K562 (cell line): Measurements from ENCODE around the gene ASB11. TPM values are rescaled to one million over a fixed set of nuclear protein-coding genes. Genes with fewer than 3 reads are reported as not detected.

ENCODE experiments used
- CCNT2 ChIP-seq: IDR thresholded peaks from 2 replicates; pipeline ENCODE4 v1.6.1; 2011; ENCODE audit warnings: borderline replicate concordance, low read depth, mild to moderate bottlenecking, moderate library complexity, mixed read lengths, low read length; ENCODE audit not compliant: insufficient read length; ENCODE audit errors: extremely low read depth
- CHD7 ChIP-seq: fragments of 200-600 bp; sonication (generic); IDR thresholded peaks from one replicate; pipeline ENCODE4 v1.6.1; 2012; ENCODE audit warnings: mild to moderate bottlenecking, low read depth, low read length, inconsistent platforms
- KLF13 ChIP-seq: fragments of 450-650 bp; IDR thresholded peaks from 2 replicates; pipeline ENCODE4 v1.6.1; 2016; ENCODE audit warnings: missing genetic modification characterization, low read depth, mild to moderate bottlenecking, missing compliant biosample characterization, moderate library complexity, borderline replicate concordance
- LEF1 ChIP-seq: fragments of 450-650 bp; IDR thresholded peaks from 2 replicates; pipeline ENCODE4 v1.6.1; 2016; ENCODE audit warnings: mild to moderate bottlenecking
- PRDM10 ChIP-seq: fragments of 450-650 bp; IDR thresholded peaks from 2 replicates; pipeline ENCODE4 v1.6.1; 2018; ENCODE audit not compliant: partially characterized antibody
- SRF ChIP-seq, 2 experiments: fragments of 250-450, 450-650 bp in 1 of 2; sonication (Bioruptor Pico) in 1 of 2; sonication (generic) in 1 of 2; formaldehyde crosslinking; IDR thresholded peaks; 2 replicates each; pipeline versions ENCODE4 v1.5.0 to v1.5.1; 2020 to 2022; ENCODE audit warnings: mild to moderate bottlenecking in 1 of 2, missing genetic modification reagents in 1 of 2
- TFAM ChIP-seq: fragments of 250-450 bp; sonication (Bioruptor Pico); conservative IDR thresholded peaks from 2 replicates; pipeline ENCODE4 v1.5.0; 2021; ENCODE audit warnings: mild to moderate bottlenecking, moderate library complexity
- ZNF232 ChIP-seq: sonication (generic); formaldehyde crosslinking; IDR thresholded peaks from 2 replicates; pipeline ENCODE4 v1.8.0; 2022; ENCODE audit warnings: mild to moderate bottlenecking, missing genetic modification reagents
- polyA plus RNA-seq, 8 experiments: library from polyadenylated mRNA; depleted of rRNA in 4 of 8; stranded (reverse) in 5 of 8; unstranded in 3 of 8; fragments of >200 nt; fragmentation: Nextera tagmentation in 2 of 8; fragmentation: Illumina TruSeq in 1 of 8; extraction: Ambion mirVana in 2 of 8; extraction: Trizol in 1 of 8; gene quantifications; 2 replicates each; pipeline versions ENCODE4 v1.2.1 to v1.2.3, GENCODE V29; 2011 to 2014; ENCODE audit warnings: inconsistent platforms in 1 of 8, missing spikeins in 1 of 8
- total RNA-seq, 7 experiments: library from RNA; depleted of rRNA in 6 of 7; stranded (reverse); fragments of >200 nt in 6 of 7; fragmentation: Illumina TruSeq in 2 of 7; extraction: Trizol in 2 of 7; gene quantifications; 2 replicates each; pipeline versions ENCODE4 v1.2.1 to v1.2.3, GENCODE V29; 2011 to 2021; ENCODE audit warnings: low replicate concordance in 1 of 7
- TF ChIP-seq, protein P1 (sequence below): IDR thresholded peaks from 2 replicates; pipeline ENCODE4 v1.6.1; 2014; ENCODE audit warnings: antibody characterized with exemption

Gene ASB11
- total and polyA plus RNA-seq, 9 of the 15 experiments (the other 6 are each of a cell fraction or from before 2014, with no cell fraction given) = not detected

DNA sequence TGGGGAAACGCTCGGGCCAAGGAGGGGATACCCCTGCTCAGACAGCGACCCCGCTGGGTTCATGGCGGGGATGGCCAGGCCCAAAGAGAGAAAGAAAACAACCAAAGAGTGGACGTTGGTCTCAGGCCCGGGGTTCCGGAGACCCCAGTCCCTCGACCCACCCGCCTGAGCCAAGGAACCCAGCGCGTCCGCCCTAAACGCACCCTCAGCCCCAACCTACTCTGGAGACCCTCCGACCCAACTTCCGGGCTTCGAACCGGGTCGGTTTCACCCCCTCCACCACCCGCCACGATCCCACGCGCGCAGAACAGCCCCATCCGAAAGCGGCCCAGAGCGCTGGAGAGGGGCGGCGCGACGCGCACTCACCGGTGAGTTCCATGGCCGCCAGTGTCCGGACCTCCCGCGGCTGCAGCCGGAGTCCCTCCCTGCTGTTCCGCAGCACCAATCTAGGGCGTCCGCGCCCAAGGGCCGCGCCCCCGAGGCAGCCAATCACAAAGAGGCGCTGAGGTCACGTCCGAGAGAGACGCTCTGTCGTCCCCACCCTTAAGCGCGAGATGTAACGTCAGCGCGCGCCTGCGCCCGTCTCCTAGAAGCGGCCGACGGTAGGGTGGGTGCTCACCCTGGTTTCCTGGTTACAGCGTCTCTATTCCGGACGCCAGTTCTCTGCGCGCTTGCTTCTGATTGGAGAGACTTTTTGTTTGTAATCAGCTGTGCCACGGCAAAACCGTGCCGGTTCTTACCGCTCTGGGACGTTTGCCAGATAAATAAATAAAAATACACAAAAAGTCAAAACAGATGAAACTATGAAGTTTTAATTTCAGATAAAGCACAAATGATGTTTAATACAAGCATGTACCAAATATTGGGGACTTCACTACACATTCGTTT is 19.9 kb upstream of the ASB11 start, which contains the start of gene PIGA (continued):
- TF ChIP-seq PRDM10 (no peak), KLF13 (tag) (no peak), CHD7 (no peak), SRF (CRISPR knock-in tag; IDR thresholded peaks at IDR 0.05) (0 out of 4 replicates have a peak, but pooled peaks of 1 of the 2 experiments have one; percentile 34), TFAM (CRISPR knock-in tag) (no peak), LEF1 (no peak), CCNT2 (no peak), ZNF232 (no peak)
- TF ChIP-seq, protein P1, sequence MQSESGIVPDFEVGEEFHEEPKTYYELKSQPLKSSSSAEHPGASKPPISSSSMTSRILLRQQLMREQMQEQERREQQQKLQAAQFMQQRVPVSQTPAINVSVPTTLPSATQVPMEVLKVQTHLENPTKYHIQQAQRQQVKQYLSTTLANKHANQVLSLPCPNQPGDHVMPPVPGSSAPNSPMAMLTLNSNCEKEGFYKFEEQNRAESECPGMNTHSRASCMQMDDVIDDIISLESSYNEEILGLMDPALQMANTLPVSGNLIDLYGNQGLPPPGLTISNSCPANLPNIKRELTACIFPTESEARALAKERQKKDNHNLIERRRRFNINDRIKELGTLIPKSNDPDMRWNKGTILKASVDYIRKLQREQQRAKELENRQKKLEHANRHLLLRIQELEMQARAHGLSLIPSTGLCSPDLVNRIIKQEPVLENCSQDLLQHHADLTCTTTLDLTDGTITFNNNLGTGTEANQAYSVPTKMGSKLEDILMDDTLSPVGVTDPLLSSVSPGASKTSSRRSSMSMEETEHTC = no peak
